ENCODE results near the gene BHLHE23.

DNA sequence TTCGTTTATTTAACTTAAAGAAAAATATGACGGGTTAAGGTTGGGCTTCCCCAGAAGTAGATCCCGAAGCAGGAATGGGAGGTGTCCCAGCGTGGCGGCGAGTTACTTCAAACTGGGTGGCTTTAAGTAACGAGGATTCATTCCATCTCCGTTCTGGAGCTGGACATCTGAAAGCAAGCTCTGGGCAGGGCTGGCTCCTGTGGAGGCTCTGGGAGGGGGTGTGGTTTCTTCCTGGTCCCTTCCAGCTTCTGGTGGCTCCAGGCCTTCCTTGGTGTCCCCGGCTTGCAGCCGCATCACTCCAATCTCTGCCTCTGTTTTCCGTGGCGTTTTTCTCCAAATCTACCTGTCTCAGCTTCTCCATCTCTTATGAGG lies 47.3 kb upstream of the BHLHE23 start:
- TF ChIP-seq, protein P1, sequence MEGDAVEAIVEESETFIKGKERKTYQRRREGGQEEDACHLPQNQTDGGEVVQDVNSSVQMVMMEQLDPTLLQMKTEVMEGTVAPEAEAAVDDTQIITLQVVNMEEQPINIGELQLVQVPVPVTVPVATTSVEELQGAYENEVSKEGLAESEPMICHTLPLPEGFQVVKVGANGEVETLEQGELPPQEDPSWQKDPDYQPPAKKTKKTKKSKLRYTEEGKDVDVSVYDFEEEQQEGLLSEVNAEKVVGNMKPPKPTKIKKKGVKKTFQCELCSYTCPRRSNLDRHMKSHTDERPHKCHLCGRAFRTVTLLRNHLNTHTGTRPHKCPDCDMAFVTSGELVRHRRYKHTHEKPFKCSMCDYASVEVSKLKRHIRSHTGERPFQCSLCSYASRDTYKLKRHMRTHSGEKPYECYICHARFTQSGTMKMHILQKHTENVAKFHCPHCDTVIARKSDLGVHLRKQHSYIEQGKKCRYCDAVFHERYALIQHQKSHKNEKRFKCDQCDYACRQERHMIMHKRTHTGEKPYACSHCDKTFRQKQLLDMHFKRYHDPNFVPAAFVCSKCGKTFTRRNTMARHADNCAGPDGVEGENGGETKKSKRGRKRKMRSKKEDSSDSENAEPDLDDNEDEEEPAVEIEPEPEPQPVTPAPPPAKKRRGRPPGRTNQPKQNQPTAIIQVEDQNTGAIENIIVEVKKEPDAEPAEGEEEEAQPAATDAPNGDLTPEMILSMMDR (IDR thresholded peaks at IDR 0.05) = no peak
- TF ChIP-seq POLR2A (IDR thresholded peaks at IDR 0.05) = no peak

Data from heart left ventricle (tissue), 13 donors.